PC-9 (cell line): ENCODE data around the gene CAMKMT.

ENCODE experiments used
- CTCF ChIP-seq: fragments of 200-600 bp; sonication (generic); conservative IDR thresholded peaks from 2 replicates; pipeline ENCODE4 v1.6.1; 2017; ENCODE audit warnings: mixed run types, antibody characterized with exemption, mild to moderate bottlenecking, moderate library complexity
- EZH2 ChIP-seq: fragments of 200-600 bp; sonication (generic); IDR thresholded peaks from 2 replicates; pipeline ENCODE4 v1.8.0; 2017; ENCODE audit warnings: antibody characterized with exemption, low read depth

GRCh38 chr2:44599130-44599529, 237.4 kb downstream of the CAMKMT start:
- TF ChIP-seq CTCF: no peak
- no peak for TF ChIP-seq EZH2
